Raji (cell line): ENCODE measurements around the gene CECR2.

Source experiments
- POLR2A ChIP-seq: IDR thresholded peaks from 2 replicates; pipeline ENCODE4 v1.6.1; 2011; ENCODE audit warnings: low read depth, low read length, control low read depth; ENCODE audit not compliant: insufficient read depth

The CECR2 gene

GRCh38 chr22:17350292-17350691, 19.0 kb upstream of the CECR2 start:
- no peak for TF ChIP-seq POLR2A

- no peak for TF ChIP-seq POLR2A
Observed at GRCh38 chr22:17352798-17353197, 16.5 kb upstream of the CECR2 start.

- no peak for TF ChIP-seq POLR2A
Observed at GRCh38 chr22:17357688-17358087, 11.6 kb upstream of the CECR2 start.

GRCh38 chr22:17358415-17358814, 10.8 kb upstream of the CECR2 start:
- no peak for TF ChIP-seq POLR2A

- no peak for TF ChIP-seq POLR2A
Observed at GRCh38 chr22:17359501-17359900, 9.8 kb upstream of the CECR2 start.

- no peak for TF ChIP-seq POLR2A
Observed at GRCh38 chr22:17366329-17366728, 2.9 kb upstream of the CECR2 start.

GRCh38 chr22:17366830-17367229, 2.4 kb upstream of the CECR2 start:
- TF ChIP-seq POLR2A, result no peak

GRCh38 chr22:17368144-17368543, 1.1 kb upstream of the CECR2 start:
- no peak for TF ChIP-seq POLR2A

GRCh38 chr22:17368554-17369438, 464 bp upstream of the CECR2 start:
- TF ChIP-seq POLR2A, result no peak

- no peak for TF ChIP-seq POLR2A
Observed at GRCh38 chr22:17370026-17370765, 936 bp downstream of the CECR2 start.

GRCh38 chr22:17370766-17371432, 1.6 kb downstream of the CECR2 start:
- TF ChIP-seq POLR2A, result no peak

GRCh38 chr22:17371448-17371847, 2.2 kb downstream of the CECR2 start:
- no peak for TF ChIP-seq POLR2A

- TF ChIP-seq POLR2A, result no peak
Observed at GRCh38 chr22:17373855-17374254, 4.6 kb downstream of the CECR2 start.

GRCh38 chr22:17375914-17376614, 6.8 kb downstream of the CECR2 start:
- TF ChIP-seq POLR2A, result no peak

GRCh38 chr22:17376950-17377349, 7.7 kb downstream of the CECR2 start:
- TF ChIP-seq POLR2A, result no peak

- no peak for TF ChIP-seq POLR2A
Observed at GRCh38 chr22:17379944-17380343, 10.7 kb downstream of the CECR2 start.
